SKM-1 treated with dmso at 0.1 percent for 144 hours (cell line): ENCODE data around the gene SLC26A1.
"Not testable (repeated sequence)": the region's sequence is repeated elsewhere in the genome, so short reads cannot be mapped to it uniquely, and the experiment has no call there.

Experiments
- DNase-seq: peaks from one replicate; lab custom pipeline; 2025; ENCODE audit not compliant: unreplicated experiment; lab: John Stamatoyannopoulos, UW

The SLC26A1 gene

DNA sequence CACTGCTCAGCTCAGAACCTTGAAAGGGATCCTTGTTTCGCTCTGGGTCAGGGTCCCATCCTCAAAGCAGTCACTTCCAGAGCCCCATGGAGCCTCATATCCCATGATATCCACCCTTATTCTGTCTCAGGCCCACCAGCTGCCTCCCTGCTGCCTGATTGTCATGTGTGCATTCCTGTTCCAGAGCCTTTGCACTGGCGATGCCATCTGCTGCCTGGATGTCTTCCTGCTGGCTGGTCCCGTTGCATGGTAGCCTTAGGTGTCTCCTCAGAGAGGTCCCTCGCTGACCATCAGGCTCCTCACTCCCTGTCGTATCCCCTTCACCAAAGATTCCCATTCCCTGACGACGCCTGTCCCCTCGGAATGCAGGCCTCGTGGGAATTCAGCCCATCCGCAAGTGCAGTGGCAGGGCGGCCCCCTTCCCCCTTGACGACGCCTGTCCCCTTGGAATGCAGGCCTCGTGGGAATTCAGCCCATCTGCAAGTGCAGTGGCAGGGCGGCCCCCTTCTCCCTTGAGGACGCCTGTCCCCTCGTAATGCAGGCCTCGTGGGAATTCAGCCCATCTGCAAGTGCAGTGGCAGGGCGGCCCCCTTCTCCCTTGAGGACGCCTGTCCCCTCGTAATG is 6.1 kb upstream of the SLC26A1 start:
- not testable (repeated sequence) for DNase-seq

DNA sequence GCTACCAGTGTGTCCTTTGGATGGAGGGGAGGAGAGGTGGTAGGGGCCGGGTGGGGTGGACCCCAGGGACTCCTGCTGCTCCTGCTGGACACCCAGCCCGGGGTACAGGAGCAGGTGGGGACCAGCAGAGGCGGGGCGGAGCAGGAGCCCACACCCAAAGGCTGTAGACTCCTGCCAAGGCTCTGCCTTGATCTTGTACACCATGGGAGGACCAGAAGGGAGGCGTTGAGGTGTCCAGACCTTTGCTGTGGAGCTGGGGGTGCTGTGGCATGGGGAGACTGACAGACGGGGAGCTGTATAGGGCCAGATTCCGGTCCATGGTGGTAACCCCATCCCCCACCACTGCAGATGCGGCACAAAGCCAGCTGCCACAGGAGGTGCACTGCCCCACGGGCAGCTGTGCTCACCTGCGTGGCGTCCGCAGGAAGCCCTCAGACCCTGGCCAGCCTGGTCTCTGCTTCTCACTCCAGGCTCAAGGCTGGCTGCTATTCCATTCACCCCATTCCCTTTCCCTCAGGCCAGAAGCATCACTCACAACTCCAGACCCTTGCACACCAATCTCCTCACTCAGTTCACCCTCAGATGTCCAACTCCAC is 5.0 kb upstream of the SLC26A1 start:
- no peak for DNase-seq

DNA sequence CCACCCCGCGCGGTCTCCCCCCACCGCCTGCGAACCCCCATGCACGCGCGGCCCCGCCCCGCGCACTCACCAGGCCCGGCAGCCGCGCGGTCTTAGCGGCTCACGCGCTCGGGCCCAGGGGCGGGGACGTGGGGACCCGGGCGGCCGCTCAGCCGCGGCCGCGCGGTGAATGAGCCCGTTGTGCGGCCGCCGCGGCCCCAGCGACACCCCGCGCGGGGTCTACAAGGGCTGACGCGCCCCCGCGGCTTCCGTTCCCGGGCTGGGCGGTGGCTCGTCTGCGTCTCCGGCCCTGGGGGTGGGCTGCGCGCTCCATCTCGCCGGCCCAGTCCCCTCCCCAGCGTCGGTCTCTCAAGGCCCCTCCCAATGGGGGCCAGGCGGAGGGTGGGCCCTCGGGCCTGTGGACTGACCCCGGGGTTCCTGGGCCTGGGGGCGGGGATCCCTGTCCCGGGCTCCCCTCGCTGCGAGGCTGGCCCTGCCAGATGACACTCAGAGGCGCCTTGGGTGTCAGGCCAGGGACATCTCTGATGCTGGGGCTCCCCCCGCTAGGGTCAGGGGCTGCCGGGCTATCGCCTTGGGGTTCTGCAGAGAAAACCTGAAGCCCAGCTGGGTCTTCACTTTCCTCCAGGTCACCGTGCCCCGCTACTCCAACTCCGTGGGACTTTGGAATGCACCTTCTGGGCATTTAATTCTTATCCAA is 4.3 kb upstream of the SLC26A1 start:
- DNase-seq, result no peak

DNA sequence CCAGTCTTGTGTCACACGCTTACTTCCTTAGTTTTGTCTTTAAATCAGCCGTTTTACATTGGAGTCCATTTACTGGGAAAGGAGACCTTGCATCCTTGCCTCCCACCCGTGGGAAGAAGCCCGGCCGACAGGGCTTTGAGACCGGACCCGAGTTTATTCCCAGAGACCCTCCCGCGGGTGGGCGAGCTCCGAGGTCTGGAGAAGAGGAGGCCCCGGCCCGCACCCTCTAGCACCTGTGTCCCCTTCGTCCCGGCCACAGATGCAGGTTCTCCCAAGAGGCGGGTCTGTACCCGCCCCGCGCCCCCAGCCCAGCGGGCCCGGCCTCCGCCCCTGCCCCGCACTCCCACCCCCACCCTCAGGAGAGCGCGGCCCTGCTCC is 3.8 kb upstream of the SLC26A1 start:
- no peak for DNase-seq

DNA sequence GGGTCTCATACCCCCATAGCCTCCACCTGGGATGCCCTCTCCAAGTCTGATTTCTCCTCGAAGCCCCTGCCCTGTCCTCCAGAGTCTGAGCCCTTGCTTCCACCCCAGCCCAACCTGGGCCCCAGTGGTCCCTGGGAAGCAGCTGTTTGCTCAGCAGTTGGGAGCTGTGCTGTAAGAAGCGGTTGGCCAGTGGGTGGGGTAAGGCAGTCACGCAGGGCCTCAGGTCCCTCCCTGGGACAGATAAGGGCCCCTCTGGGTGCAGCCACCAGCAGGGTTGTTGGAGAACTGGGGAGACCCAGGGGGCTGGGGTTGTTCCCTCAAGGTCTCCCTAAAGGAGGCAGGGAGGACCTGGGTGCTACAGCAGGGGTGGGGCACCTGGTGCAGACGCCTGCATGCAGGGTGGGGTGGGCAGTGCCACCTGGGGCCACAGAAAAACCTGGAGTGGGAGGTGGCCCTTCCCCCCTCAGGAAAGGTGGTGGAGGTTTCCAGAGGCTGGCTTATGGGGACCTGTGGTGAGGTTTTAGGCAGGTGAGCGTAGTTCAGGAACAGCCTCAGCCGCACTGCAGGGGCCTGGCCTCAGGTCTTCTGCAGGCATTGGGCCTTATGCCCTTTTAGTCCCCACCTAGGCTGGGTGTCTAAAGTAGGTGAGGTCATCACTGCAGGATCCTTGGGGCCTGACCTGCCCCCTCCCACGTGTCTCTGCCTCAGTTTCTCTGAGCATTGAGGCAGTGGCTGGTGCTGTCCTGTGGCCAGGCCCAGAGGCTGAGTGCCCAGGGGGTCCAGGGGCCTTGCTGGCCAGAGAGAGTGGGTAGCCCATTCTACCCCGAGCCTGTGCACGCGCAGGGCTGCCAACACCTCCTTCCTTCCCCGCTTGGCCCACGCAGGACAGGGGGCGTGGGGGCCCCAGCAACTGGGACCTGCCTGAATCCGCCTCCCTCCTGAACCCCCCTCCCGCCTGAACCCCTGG is 3.1 kb upstream of the SLC26A1 start:
- no peak for DNase-seq

DNA sequence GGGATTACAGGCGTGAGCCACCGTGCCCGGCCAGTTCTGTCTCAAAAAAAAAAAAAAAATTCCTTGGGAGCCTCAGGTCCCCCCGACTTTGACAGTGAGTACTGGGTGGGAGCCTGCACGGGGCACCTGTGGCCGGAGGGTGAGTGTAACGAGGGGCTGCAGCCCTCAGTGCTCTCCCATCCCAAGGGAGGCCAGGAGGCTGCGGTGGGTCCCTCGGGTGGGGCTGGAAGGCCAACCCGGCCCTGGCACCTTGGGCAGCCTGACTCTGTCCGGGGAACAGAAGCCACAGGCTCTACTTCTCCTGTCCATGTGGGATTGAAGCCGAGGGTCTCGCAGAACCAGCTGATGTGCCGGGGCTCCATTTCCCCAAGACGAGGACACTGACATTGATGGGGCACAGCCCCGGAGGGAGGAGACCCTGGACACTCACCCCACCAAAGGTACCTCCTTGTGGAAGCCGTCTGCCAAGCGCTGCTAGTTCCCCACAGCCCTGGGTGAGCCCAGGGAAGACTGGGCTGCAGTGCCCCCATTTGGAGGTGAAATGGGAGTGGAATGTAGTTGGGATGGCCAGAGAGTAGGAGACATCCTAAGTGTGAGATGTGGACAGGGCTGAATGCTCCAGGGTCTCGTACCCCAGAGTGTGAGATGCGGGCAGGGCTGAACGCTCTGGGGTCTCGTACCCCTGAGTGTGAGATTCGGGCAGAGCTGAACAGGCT is 2.3 kb upstream of the SLC26A1 start:
- DNase-seq, result no peak

DNA sequence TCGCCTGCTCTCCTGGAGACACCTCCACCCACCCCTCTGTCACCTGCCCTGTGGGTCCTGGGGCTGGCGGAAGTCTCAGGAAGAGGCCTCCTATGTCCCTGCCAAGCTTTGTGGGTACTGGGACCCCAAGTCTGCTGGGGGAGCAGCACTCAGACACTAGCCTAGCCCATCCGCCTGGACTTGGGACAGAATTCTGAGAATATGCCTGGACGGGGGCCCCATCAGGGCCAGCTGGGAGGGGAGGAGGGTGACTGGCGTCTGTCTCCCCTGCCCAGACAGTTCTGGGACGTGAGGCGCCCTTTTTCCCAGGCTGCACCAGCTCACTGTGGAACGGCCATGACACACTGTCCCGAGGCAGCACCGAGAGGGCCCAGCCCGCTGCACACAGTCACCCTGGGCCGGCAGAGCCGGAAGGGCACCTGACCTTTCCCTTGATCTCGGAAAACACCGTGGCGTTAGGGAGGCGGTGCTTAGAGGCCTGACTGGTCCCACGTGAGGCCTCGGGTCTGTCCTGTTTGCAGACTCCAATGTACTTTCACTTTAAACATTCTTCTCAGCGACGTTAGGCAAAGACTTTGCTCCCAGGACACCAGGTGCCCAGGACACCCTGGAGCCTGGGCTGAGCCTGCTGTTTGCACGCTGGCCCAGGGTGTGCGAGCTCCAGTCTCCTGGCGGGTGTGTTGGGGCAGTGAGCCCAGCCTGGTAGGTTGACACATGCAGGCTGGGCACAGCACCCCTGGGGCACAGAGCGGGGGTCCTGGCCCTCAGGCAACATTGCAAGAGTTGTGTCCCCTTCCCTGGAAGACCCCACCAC is 700 bp downstream of the SLC26A1 start:
- no peak for DNase-seq

DNA sequence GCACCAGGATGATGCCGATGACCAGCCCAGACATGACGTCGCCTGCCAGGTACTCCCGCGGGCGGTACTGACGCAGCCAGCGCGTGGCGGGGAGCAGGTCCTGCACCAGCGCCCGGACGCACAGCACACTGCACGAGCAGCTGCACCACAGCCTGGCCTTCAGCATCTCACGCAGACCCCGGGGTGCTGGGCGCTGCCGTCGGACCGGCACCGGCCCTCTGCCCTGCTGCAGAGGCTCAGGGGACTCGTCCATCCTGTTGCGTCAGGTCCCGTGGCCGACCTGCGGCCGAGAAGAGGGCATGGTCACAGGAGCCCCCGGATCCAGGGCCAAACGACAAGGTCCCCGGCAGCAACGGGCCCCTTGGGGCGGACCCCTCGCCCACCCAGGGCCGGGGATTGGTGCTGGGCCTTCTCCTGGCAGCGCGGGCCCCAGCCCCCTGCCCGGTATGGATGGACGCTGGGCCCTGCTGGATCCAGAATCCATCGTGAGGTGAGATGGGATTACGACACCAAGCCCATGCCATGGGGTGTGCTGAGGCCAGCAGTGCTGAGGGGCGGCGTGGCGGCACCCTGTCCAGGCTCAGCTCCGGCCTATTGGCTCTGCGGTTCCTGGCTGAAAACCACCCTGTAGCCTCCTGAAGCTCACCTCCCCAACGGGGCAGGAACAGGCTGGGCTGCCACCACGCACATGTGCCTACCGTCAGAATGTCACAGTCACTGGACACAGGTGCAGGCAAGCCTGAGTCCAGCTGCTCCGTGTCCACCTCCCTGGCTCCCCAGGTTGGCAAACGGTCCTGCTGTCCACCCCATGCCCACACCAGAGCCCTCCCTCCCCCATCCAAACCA is 1.5 kb downstream of the SLC26A1 start:
- no peak for DNase-seq

DNA sequence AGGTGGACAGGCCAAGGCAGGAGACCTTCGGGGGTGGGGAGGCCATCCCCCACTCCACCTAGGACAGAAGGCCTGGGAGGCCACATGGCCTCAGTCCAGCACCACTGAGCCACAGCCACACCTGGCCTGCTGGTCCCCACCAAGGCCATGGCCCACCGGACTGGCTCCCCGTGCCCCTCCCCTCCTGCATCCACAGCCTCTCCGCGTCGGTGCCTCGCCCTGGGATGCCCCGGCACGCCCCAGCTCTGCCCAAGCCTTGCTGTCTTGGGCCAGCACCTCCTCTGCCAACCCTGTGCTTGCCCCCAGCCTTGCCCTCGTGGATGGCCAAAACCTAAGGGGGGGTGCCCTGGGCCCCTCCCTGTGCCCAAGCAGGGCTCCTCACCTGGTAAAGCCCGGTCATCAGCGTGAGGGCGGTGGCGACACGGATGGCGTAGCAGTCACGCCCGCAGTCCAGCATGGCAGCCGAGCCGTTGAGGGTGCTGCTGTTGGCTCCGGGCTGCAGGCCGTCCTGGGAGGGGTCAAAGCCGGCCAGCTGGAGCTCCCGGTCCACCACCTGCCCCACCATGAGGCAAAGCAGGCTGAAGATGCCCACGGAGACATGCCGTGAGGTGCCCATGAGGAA is 2.3 kb downstream of the SLC26A1 start:
- DNase-seq, result no peak

DNA sequence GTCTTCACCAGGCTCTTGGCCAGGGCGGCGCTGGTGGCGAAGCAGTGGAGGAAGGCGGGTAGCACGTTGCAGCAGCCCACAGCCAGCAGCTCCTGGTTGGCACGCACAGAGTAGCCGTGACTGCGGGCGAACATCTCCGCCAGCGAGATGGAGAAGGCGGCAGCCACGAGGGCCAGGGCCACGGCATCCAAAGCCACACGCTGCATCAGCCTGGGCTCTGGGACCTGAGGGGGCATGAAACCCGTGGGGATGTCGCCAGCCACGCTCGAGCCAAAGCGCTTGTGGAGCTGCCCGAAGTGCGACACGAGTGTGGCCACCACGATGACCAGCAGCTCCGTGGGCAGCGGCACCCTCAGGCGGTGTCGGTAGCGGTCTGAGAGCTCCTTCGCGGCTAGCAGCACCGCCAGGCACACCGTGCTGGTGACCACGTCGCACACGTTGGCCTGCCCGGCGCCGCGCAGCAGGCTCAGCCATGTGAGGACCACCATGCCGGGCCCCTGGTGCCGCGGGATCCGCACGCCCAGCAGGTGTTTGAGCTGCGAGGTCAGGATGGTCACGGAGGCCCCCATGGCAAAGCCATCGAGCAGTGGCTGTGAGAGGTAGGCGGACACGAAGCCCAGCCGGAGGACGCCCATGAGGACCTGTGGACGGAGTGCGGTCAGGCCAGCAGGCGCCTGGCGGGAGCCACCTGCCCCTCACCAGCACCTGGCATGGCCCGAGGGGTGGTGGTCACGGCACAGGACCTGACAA is 3.3 kb downstream of the SLC26A1 start:
- DNase-seq, result no peak

DNA sequence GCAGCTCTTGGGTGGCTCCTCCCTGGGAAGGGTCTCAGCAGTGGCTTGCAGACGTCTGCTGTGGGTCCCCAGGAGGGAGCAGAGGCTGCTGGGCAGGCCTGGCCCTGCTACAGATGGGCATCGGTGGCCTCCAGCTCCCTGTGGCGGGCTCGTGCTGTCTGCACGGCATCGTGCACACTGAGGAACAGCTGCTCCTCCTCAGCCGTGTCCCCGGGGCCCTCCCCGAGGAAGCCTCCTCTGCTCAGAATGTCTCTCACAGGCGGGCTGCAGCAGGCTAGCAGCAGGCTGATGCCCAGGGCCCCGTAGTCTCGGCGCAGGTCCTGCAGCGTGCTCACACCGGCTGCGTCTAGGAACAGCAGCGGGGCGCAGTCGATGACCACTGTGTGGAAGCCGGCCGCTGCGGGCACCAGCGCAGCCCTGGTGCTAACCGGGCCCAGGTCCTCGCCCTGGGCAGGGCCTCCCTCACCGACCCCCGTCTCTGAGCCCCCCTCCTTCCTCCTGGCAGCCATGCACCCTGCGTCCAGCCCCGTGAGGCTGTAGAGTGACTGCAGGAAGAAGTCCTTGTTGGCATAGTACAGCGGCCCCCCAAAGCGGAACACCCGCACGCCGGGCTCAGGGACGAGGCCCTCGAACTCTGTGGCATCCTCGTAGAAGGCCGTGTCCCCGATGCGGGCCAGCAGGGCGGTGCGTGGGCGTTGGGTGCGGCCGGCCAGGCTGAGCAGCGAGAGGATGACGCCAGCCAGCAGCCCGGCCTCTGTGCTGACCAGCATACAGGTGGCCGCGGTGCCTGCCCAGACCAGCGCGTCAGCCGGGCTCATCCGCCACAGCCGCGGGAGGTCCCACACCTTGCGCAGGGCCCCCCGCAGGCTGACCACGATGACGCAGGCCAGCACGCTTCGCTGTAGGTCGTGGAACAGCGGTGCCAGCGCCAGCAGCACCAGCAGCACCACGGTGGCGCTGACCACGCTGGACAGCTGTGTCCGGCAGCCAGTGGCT is 4.2 kb downstream of the SLC26A1 start:
- DNase-seq, result no peak

DNA sequence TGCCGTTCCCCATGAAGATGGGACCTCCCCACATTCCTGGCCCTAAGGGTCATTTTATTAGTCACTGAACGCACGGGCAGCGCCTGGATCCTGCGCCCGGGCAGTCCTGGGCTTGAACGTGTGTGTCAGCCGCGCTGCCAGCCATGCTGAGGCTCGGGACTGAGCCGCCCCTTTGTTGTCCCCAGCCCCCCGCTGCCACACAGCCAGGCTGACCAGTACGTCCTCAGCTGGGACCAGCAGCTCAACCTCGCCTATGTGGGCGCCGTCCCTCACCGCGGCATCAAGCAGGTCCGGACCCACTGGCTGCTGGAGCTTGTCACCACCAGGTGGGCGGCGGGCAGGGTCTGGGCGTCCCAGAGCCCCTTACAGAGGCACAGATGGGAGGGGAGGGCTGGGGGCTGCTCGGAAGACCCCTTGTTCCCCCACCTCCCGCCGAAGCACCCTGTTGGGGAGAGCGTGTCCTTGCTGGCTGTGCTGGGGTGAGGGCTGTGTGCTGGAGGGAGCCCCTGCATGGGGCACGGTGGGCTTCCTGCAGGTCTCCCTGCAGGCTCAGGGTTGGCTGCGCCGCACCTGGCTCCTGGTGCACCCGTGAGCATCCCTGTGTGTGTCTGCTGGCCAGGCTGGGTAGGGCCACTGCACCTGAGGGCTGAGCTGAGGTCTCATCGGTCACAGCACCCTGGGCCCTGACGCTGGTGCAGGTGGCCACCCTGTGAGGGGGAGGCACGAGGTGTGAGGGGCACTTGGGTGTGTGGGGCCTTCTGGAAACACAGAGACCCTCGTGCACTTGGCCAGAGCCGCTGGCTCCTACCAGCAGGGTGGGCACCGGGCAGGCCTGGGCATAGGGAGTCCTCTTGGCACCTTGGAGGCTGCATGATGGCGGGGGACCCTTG is 5.3 kb downstream of the SLC26A1 start:
- DNase-seq, result no peak

DNA sequence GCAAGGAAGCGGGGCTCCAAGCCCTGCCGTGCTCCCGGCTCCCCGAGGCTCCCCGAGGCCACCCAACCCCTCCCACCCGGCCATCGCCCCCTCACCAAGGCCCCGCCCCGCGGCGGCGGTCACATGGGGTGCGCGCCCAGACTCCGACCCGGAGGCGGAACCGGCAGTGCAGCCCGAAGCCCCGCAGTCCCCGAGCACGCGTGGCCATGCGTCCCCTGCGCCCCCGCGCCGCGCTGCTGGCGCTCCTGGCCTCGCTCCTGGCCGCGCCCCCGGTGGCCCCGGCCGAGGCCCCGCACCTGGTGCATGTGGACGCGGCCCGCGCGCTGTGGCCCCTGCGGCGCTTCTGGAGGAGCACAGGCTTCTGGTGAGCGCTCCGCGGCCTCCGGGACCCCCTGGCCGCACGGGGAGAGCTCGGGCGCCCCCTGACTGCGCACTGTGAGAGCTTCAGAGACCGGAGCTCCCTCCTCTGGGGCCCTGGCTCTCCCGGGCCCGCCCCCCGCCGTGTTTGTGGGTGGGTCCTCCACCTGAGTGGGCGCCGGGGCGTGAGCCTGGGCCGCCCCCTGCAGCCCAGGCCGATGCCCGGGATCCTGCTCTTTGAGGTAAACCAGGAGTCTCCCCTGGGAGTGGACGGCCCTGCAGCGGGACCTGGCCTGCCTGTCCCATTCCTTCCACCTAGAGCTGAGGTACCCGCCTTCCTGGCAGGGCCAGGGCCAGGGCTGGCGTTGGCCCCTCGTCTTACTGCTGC is 6.2 kb downstream of the SLC26A1 start, which contains the start of gene IDUA:
TSS of gene IDUA (plus strand) at position 166 of the 745 bp plus-strand sequence. CDS start at position 207, 41 bp downstream.
- peak; percentile 76 for DNase-seq

DNA sequence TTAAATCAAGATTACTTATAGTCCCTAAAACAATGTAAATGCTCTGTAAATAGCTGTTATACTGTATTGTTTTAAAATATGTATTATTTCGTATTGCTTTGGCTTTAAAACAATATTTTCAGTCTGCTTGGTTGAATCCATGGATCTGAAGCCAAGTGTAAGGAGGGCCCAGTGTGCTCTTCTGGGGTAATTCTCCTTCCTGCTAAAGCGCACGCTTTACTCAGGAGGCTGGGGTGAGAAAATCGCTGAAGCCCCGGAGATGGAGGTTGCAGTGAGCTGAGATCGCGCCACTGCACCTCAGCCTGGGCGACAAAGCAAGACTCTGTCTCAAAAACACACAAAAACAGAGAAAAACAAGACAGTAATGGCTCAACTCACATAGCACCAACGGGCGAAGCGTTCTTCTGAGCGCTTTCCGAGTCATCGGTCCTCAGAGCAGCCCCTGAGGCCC is 6.8 kb downstream of the SLC26A1 start:
- DNase-seq, result no peak
